MM.1S (cell line): Measurements from ENCODE around the gene TNFRSF12A.

ENCODE experiments used
- CTCF ChIP-seq: fragments of 300-600 bp; sonication (generic); IDR thresholded peaks from 2 replicates; pipeline ENCODE4 v1.5.1; 2016; ENCODE audit warnings: antibody characterized with exemption, low read length, mixed read lengths
- EZH2 ChIP-seq: fragments of 300-600 bp; sonication (generic); optimal IDR thresholded peaks from 2 replicates; pipeline ENCODE3; 2017; ENCODE audit warnings: low read depth, mild to moderate bottlenecking, antibody characterized with exemption, low read length, mixed read lengths
- EZH2phosphoT487 ChIP-seq: fragments of 300-600 bp; sonication (generic); IDR thresholded peaks from 2 replicates; pipeline ENCODE4 v1.6.1; 2018; ENCODE audit warnings: antibody characterized with exemption, low read length

GRCh38 chr16:3060339-3061127 lies 40.4 kb downstream of the TNFRSF12A start:
- TF ChIP-seq CTCF = no peak
- TF ChIP-seq EZH2 = no peak
- TF ChIP-seq EZH2phosphoT487 = no peak
